ENCODE results near the gene FAM181A.

FAM181A gene

GRCh38 chr14:93937519-93937918, 10.4 kb downstream of the FAM181A start:
- no peak for DNase-seq (ENCODE audit: low read depth)
- no peak for TF ChIP-seq CTCF (IDR thresholded peaks at IDR 0.05; ENCODE audit: low read depth, low read length, missing control alignments)
- H3K4me3 ChIP-seq (ENCODE audit: low read depth, low read length) = no peak overlapping the region

GRCh38 chr14:93938751-93939303, 11.7 kb downstream of the FAM181A start:
- TF ChIP-seq CTCF (IDR thresholded peaks at IDR 0.05; ENCODE audit: low read depth, low read length, missing control alignments) = no peak
- H3K4me3 ChIP-seq (ENCODE audit: low read depth, low read length) = no peak overlapping the region
- DNase-seq (ENCODE audit: low read depth) = no peak

GRCh38 chr14:93939304-93940229, 12.4 kb downstream of the FAM181A start:
- peak; percentile 55 for DNase-seq (ENCODE audit: low read depth)
- peak; percentile 77 for TF ChIP-seq CTCF (IDR thresholded peaks at IDR 0.05; ENCODE audit: low read depth, low read length, missing control alignments)
- peak overlapping the region; percentile 26; the same call in 1 of the 2 replicates for H3K4me3 ChIP-seq (ENCODE audit: low read depth, low read length)

- no peak for TF ChIP-seq CTCF (IDR thresholded peaks at IDR 0.05; ENCODE audit: low read depth, low read length, missing control alignments)
- DNase-seq (ENCODE audit: low read depth) = no peak
These were observed 13.3 kb downstream of the FAM181A start for GRCh38 chr14:93940437-93940836.

GRCh38 chr14:93941293-93941910, 14.3 kb downstream of the FAM181A start:
- TF ChIP-seq CTCF (IDR thresholded peaks at IDR 0.05; ENCODE audit: low read depth, low read length, missing control alignments) = no peak

More at GRCh38 chr14:93940437-93940836, 13.3 kb downstream of the FAM181A start:
- no peak overlapping the region for H3K4me3 ChIP-seq (ENCODE audit: low read depth, low read length)

GRCh38 chr14:93943052-93943451, 15.9 kb downstream of the FAM181A start:
- H3K4me3 ChIP-seq (ENCODE audit: low read depth, low read length) = no peak overlapping the region
- no peak for TF ChIP-seq CTCF (IDR thresholded peaks at IDR 0.05; ENCODE audit: low read depth, low read length, missing control alignments)
- DNase-seq (ENCODE audit: low read depth) = no peak

More at GRCh38 chr14:93941293-93941910, 14.3 kb downstream of the FAM181A start:
- DNase-seq (ENCODE audit: low read depth) = no peak
- H3K4me3 ChIP-seq (ENCODE audit: low read depth, low read length) = no peak overlapping the region

Data from GM12864 (cell line).